Stimulated activated CD8-positive, alpha-beta memory T cell treated with anti-CD3 and anti-CD28 coated beads, Interleukin-4, amount 100 ng/mL, for 4 hours (primary cell): ENCODE measurements around the gene RSBN1L.
"Not testable (repeated sequence)": the region's sequence is repeated elsewhere in the genome, so short reads cannot be mapped to it uniquely, and the experiment has no call there.

Source experiments
- DNase-seq, 2 donors: peaks; one replicate each; pipeline ENCODE4 v3.0.0-alpha.2; 2020; ENCODE audit warnings: low read depth in 2 of 2, low spot score in 1 of 2

Gene RSBN1L

DNA sequence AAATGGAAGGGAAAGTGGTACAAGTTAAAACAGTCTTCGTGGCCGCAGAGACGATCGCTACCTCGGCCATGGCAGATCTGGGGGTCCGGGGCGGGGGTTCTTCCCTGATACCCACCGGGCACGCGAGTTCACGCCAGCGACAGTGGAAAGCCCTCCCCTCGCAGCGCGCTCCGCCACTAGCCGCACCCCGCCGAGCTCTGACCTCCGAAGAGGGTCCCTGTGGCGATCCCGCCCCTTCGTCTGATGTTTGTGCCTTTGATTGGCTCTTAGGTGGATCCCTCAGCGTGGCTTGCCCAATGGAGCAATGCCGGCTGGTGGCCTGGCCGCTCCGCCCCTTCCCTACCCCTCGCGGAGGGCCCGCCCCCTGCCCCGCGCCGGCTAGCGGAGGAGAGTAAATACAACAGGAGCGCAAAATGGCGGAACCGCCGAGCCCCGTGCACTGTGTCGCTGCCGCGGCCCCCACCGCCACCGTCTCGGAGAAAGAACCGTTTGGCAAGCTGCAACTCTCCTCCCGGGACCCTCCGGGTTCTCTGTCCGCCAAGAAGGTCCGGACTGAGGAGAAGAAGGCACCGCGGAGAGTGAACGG, at the start of gene RSBN1L:
RSBN1L (plus strand) TSS at position 403 of the 586 bp plus-strand sequence; CDS start at position 414, 11 bp downstream.
- DNase-seq: peak; percentile 93 to 97

DNA sequence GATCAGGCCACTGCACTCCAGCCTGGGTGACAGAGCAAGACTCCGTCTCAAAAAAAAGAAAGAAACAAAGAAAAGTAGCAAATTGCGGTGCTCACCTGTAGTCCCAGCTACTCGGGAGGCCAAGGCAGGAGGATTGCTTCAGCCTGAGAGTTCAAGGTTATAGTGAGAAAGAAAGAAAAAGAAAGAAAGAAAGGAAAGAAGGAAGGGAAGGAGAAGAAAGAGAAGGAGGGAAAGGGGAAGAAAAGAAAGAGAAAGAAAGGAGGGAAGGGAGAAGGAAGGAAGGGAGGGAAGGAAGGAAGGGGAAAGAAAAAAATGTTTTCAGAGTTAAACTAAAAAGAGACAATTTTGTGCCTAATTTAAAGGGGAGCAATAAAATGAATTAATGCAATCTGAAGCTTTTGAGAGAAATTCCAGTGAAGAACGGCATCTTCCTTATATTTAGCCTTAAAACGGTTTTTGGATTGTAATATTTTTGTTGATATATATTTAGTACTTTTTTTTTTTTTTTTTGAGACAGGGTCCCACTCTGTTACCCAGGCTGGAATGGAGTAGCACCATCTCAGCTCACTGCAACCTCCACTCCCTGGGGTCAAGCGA, 47.4 kb upstream of the RSBN1L start:
- no peak for DNase-seq

DNA sequence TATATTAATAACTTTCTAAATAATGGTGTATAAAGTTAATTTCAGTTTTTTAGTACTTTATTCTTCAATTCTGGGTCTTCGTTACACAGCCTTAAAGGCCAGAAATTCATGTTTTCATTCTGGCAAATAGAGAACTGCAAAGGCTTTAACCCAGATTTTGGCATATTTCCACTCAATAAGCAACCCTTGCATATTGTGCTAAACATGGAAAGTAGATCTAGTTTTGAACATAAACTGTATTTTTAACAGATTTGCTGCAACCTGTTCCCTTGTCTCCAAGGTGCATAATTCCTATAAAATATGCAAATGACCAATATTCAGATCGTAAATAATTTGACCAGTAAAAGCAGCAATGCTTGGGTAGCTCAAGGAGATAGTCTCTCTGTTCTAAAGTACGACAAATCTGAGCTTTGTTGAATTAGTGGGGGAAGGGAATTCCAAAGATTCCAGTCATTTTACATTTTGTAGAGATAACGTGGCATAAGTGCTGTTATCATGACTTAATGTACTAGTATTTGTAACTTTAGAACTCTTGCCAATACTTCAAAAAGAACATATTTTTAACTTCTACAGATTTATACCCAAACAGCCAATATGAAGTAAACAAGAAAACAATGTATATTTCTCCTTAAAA, 46.4 kb upstream of the RSBN1L start:
- DNase-seq: no peak

GRCh38 chr7:77651575-77652162, 44.6 kb upstream of the RSBN1L start:
- DNase-seq: no peak

DNA sequence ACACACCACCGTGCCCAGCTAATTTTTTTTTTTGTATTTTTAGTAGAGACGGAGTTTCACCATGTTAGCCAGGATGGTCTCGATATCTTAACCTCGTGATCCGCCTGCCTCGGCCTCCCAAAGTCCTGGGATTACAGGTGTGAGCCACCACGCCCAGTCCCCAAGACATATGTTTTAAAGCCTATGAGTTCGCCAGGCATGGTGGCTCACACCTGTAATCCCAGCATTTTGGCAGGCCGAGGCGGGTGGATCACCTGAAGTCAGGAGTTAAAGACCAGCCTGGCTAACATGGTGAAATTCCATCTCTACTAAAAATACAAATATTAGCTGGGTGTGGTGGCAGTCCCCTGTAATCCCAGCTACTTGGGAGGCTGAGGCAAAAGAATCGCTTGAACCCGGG, 43.4 kb upstream of the RSBN1L start:
- DNase-seq: not testable (repeated sequence)

GRCh38 chr7:77653572-77653971, 42.7 kb upstream of the RSBN1L start:
- no peak for DNase-seq

- no peak for DNase-seq
Measured at GRCh38 chr7:77655356-77655755, 40.9 kb upstream of the RSBN1L start.

DNA sequence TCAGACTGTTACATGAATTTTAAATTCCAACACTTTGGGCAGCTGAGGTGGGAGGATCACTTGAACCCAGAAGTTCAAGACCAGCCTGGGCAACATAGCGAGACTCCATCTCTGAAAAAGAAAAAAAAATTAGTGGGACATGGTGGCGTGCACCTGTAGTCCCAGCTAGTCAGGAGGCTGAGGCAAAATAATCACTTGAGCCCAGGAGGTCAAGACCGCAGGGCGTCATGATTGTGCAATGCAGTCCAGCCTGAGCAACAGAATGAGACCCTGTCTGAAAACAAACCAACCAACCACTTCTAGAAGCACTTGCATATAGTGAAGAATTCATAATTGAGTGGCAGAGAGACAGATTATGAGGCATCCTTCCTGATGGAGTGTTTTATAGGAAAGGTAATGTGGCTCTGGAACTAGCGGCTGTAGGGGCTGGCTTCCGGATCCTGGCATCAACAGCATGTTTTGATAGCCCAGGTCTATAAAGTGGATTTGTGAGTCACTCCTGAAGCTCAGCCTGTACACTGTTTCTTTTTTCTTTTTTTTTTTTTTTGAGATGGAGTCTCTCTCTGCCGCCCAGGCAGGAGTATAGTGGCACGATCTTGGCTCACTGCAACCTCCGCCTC, 40.3 kb upstream of the RSBN1L start:
- no peak for DNase-seq

DNA sequence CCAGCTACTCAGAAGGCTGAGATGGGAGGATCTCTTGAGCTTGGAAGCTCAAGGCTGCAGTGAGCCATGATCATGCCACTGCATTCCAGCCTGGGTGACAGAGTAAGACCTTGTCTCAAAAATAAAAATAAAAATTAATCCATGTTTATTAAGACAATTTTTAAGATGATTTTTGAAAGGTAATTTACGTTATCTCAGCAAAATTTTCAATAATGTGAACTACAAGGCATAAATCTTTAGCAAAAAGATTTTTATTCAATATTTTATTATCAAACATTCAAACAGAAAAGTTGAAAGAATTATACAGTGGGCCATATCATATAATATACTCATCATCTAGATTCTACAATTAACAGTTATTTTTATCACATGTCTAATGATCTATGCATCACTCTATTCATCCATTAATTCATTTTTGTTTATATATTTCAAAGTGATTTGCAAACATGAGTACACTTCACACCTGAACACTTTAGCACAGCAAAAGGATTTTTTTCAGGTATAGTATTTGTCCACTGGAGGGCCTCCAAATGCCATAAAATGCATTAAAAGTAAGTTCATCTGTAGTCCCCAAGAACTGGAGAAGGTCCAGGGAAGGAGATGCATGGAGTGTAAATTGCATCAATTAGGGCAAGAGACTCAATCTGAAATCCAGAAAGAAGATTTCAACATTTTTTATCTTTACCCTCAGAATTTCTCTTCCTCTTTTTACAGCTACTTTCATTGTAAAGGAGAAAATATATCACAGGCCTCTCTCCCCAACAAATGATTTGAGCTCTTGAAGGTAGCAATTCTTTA, 38.6 kb upstream of the RSBN1L start:
- DNase-seq: no peak

DNA sequence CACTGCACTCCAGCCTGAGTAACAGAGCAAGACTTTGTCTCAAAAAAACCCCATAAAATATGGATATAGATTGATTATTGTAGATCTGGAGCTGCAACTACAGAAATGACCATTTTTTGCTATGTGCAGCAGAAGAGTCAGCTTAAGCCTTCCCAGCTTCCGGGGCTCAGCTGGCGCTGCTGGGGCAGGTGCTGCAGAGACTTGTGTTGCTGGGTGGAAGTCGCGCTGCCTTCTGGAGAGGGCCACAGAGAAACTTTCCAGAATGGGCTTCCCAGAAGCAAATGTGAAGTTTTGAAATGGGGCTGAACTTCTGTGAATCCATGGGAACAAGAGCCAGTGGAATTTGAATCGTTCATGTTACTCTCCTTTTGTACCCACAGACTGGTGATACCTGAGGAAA, 37.3 kb upstream of the RSBN1L start:
- DNase-seq: no peak

DNA sequence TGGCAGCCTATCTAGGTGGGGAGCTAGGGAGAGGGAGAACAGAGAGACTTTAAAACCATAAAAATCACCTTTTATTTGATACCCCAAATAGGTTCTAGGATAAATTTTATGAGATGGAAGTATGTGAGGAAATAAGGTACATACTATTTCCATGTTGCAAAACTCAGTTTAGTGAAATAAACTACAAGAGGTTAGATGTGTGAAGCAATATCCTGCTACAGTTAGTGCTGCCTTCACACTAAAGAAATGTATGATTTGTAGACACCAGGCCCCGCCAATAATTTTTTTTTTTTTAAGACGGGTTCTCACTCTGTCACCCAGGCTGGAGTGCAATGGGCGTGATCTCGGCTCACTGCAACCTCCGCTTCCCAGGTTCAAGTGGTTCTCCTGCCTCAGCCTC, 34.4 kb upstream of the RSBN1L start:
- no peak for DNase-seq

GRCh38 chr7:77662869-77663268, 33.4 kb upstream of the RSBN1L start:
- no peak for DNase-seq

DNA sequence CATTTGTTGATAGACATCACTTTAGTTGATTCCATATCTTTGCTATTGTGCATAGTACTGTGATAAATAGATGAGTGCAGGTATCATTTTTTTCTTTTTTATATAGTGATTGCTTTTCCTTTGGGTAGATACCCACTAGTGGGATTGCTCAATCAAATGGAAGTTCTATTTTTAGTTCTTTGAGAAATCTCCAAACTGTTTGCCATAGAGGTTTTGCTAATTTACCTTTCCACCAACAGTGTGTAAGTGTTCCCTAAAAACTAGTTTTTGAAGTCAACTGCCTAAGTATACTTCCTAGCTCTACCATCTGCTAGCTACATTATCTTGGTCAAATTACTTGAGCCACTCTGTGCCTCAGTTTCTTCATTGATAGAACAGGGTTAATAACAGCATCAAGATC, 31.5 kb upstream of the RSBN1L start:
- DNase-seq: no peak

GRCh38 chr7:77665161-77665560, 31.1 kb upstream of the RSBN1L start:
- DNase-seq: no peak

DNA sequence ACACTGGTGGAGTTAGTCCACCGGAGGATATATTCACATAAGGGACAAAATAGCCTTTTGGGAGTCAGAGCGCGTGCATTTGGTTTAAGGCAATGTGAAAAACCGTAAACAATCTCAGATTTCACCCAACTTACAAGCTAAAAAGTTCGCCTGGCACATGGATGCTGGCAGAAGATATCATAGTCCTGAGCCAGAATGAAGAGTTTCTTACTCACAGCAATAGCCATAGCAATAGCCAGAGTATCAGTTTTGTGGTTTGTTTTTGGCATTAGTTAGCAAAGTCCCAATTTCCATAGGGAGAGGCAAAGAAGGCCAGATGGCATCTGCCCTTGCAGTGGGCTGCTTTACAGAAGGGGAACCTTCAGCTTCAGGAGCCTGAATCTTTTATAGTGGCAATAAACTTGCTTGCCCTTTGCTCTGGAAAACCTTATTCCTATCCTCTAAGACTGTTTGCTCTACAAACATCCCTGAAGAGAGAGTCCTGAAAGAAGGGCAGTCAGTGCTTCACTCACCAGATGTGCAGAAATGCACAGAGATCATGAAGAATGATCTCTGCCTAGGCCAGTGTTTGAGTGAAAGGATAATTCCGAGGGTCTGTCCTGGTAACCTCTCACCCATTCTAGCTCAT, 28.7 kb upstream of the RSBN1L start:
- no peak for DNase-seq

- no peak for DNase-seq
Measured at GRCh38 chr7:77674878-77675277, 21.4 kb upstream of the RSBN1L start.

DNA sequence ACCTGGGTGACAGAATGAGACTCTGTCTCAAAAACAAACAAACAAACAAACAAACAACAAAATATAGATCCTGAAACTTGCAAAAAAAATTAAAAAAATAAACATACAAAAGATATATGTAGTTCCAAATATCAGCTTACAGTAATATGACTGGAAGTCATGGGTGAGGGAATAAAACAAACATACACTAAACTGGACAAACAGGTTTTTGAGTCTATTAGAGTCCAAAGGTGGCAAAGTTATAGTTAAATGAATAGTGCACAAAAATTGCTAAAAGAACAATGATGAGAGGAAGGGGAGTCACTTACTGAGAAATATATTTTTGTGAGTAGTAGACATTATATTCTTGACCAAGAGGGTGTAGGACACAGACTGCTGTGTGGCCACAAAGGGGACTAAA, 16.7 kb upstream of the RSBN1L start:
- no peak for DNase-seq

DNA sequence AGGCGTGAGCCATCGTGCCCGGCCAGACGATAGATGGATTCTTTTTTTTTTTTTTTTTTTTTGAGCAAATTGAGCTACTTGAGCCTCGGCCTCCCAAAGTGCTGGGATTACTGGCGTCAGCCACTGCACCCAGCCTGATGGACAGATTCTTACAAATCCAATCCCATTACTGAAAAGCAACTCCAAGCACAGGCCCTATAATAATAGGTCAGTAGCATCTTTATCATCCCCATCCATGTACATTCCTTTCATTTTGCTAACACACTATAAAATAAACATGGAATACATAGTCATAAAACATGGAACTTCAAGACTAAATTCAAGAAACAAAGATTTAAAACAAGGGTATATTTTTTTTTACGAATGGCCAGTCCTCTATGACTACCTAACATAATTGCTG, 16.0 kb upstream of the RSBN1L start:
- no peak for DNase-seq

GRCh38 chr7:77684030-77684429, 12.2 kb upstream of the RSBN1L start:
- no peak for DNase-seq

DNA sequence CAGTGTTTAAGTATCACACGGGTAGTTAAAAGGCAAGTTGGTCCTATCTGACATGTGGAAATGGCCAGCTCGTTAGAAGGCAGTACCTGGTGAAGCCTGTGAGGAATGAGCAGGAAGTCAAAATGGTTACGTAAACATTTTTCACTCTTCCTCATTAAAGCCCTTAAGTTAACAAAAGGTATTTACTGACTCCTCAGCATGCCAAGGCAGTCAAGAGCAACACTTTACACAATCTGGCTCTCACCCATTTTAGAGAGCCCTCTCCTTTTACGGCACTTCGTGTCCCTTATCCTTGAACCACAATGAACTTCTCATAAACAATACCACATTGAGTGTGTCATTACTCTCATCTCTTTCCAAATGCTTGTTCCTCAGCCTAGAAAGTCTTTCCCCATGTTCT, 11.0 kb upstream of the RSBN1L start:
- no peak for DNase-seq
